GM19324 (cell line): ENCODE data around the gene CAMTA1.

Source experiments
- ATAC-seq: cut with Tn5 transposase; IDR thresholded peaks from one replicate; pipeline ENCODE4 v1.9.1; 2021; ENCODE audit warnings: mild to moderate bottlenecking, moderate library complexity; ENCODE audit not compliant: unreplicated experiment, low FRiP score

Gene CAMTA1

GRCh38 chr1:7580923-7581753 is 795.9 kb downstream of the CAMTA1 start:
- no peak for ATAC-seq

GRCh38 chr1:7581754-7582459 is 796.7 kb downstream of the CAMTA1 start:
- ATAC-seq, result no peak

- no peak for ATAC-seq
Observed at GRCh38 chr1:7582460-7582972, 797.3 kb downstream of the CAMTA1 start.

GRCh38 chr1:7583291-7584096 is 798.2 kb downstream of the CAMTA1 start:
- no peak for ATAC-seq

- ATAC-seq, result no peak
Observed at GRCh38 chr1:7584157-7584556, 798.9 kb downstream of the CAMTA1 start.

- no peak for ATAC-seq
Observed at GRCh38 chr1:7584643-7585042, 799.4 kb downstream of the CAMTA1 start.

- ATAC-seq, result no peak
Observed at GRCh38 chr1:7585216-7585907, 800.1 kb downstream of the CAMTA1 start.

GRCh38 chr1:7586031-7586941 is 801.0 kb downstream of the CAMTA1 start:
- no peak for ATAC-seq

- no peak for ATAC-seq
Observed at GRCh38 chr1:7587108-7587772, 802.0 kb downstream of the CAMTA1 start.

GRCh38 chr1:7587773-7588456 is 802.7 kb downstream of the CAMTA1 start:
- ATAC-seq, result no peak

GRCh38 chr1:7588457-7588827 is 803.2 kb downstream of the CAMTA1 start:
- ATAC-seq, result no peak

GRCh38 chr1:7589080-7589735 is 804.0 kb downstream of the CAMTA1 start:
- no peak for ATAC-seq

- ATAC-seq, result no peak
Observed at GRCh38 chr1:7589774-7590425, 804.6 kb downstream of the CAMTA1 start.

- ATAC-seq, result no peak
Observed at GRCh38 chr1:7590426-7590790, 805.2 kb downstream of the CAMTA1 start.

- ATAC-seq, result no peak
Observed at GRCh38 chr1:7591565-7591964, 806.3 kb downstream of the CAMTA1 start.

GRCh38 chr1:7592120-7592798 is 807.0 kb downstream of the CAMTA1 start:
- no peak for ATAC-seq
